Mucosa of stomach (tissue), 1 donor: ENCODE measurements around the gene C18orf54.

Experiments
- H3K27me3 ChIP-seq: one replicate; pipeline ENCODE4 v1.7.0; 2013; ENCODE audit warnings: mild to moderate bottlenecking, low read length; ENCODE audit not compliant: control insufficient read depth, insufficient read depth
- H3K36me3 ChIP-seq: one replicate; pipeline ENCODE4 v1.7.0; 2013; ENCODE audit warnings: low read length; ENCODE audit not compliant: control insufficient read depth, insufficient read depth
- H3K4me1 ChIP-seq: one replicate; pipeline ENCODE4 v1.7.0; 2013; ENCODE audit warnings: mild to moderate bottlenecking, low read length; ENCODE audit not compliant: control insufficient read depth, insufficient read depth
- H3K4me3 ChIP-seq: one replicate; pipeline ENCODE4 v1.7.0; 2013; ENCODE audit warnings: low read length
- H3K9ac ChIP-seq: one replicate; pipeline ENCODE4 v1.7.0; 2013; ENCODE audit warnings: mild to moderate bottlenecking, low read length, moderate library complexity
- H3K9me3 ChIP-seq: one replicate; pipeline ENCODE4 v1.7.0; 2013; ENCODE audit warnings: mild to moderate bottlenecking, low read length, moderate library complexity; ENCODE audit not compliant: control insufficient read depth
- donor health status: Pancreatic carcinoma.

The C18orf54 gene

DNA sequence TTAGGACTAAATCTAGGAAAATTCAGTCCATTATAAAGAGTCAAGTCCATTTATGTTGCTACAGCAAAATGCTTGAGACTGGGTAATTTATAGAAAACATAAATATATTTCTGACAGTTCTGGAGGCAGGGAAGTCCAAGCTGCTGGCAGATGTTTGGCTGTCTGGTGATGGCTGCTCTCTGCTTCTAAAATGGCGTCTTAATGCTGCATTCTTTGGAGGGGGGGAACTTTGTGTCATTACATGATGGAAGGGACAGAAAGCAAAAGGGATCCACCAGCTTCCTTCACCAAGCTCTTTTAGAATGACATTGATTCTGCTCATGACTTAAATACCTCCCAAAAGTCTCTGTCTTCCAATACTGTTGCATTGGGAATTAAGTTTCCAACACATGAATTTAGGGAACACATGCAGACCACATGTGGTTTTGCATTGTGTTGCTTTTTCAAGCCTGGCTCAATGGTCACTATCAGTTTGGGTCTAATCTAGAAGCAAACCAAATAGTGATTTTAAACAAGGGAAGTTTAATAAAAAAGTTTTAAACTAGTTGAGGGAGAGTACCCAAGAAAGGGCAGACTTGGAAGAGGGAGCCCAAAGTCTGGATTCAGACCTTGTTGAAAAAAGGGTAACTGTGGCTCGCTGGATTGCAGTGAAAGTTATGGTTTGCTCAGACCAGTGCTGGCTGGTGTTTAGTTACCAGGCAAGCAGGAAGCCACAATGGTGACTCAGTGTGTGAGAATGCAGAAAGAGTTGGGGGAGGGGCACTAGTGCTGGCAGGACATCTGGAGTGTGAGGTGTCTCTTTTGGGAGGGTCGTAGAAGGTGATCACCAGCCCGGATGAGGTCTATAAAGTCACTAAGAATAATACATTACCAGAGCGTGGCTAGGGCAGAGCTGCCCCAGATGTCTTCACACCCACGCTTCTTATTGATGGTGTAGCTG is 30.8 kb downstream of the C18orf54 start:
- Histone ChIP-seq H3K9me3 (no peaks in the 10 kb centered on the region), H3K4me1 (peaks cover 14% of the 10 kb centered on the region), H3K4me3 (no peak overlapping the region), H3K9ac (no peak overlapping the region), H3K27me3 (no peaks in the 10 kb centered on the region), H3K36me3 (no peaks in the 10 kb centered on the region)

DNA sequence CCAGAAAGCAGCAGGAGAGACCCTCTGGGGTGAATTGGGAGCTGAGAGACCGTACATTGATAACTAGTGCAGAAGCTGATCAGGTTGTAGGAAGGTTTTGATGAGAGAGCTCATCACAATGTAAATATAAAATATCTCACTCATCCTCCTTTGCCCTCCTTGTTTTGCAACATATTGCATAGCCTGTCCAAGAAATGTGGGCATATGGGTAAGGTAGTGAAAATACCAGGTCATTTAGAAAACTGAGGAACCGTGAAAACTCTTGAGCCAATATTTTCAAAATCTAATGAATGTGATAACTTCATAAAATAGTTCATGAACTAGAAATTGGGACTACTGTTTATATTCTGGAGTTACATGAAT is 31.4 kb downstream of the C18orf54 start:
- H3K9me3 ChIP-seq = no peaks in the 10 kb centered on the region
- H3K9ac ChIP-seq = no peak overlapping the region
- H3K4me3 ChIP-seq = no peak overlapping the region
- peaks cover 12% of the 10 kb centered on the region for H3K4me1 ChIP-seq
- H3K36me3 ChIP-seq = no peaks in the 10 kb centered on the region
- H3K27me3 ChIP-seq = no peaks in the 10 kb centered on the region

DNA sequence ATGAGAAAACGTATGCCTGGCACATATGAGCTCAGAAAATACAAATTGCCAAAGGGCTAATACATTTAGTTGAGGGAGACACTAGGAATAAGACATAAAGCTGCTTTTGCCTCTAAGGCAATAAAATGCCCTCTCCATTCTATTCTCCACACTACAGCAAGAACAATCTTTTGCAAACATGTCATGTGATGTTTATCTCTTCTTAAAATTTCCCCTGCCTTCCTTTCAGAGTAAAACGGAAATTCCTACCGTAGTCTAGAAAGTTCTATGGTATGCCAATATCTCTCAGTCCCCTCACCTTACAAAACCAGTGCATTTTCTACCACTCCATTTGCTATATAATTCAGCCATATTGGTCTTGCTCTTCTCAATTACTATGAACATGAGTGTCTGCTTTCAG is 33.1 kb downstream of the C18orf54 start:
- peaks cover 9% of the 10 kb centered on the region for H3K4me1 ChIP-seq
- H3K9ac ChIP-seq = no peak overlapping the region
- no peaks in the 10 kb centered on the region for H3K9me3 ChIP-seq
- H3K4me3 ChIP-seq = no peak overlapping the region
- no peaks in the 10 kb centered on the region for H3K36me3 ChIP-seq
- no peaks in the 10 kb centered on the region for H3K27me3 ChIP-seq

DNA sequence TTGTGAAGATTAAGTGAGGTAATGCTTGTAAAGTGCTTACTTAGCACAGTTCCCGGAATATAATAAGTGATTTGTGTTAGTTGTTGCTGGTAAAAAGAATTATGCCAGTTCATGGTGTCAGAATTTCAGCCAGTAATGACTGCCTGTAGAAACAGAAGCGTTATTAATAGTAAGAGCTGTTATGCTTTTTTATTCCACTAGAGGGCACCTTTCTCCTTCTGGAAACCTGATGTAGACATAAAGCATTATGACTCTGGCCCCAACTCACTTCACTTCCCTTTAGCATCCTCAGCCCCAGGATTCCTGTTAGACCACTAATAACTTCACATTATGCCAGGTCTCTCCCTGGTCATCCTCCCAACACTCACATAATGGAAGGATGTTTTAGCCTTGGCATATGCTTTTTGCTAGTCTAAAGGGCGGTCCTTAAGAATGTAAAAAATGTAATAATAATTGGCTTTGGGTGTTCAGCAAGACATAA is 34.9 kb downstream of the C18orf54 start:
- H3K27me3 ChIP-seq = no peaks in the 10 kb centered on the region
- peaks cover 9% of the 10 kb centered on the region for H3K4me1 ChIP-seq
- no peak overlapping the region for H3K4me3 ChIP-seq
- H3K9me3 ChIP-seq = no peaks in the 10 kb centered on the region
- H3K9ac ChIP-seq = no peak overlapping the region
- H3K36me3 ChIP-seq = no peaks in the 10 kb centered on the region

DNA sequence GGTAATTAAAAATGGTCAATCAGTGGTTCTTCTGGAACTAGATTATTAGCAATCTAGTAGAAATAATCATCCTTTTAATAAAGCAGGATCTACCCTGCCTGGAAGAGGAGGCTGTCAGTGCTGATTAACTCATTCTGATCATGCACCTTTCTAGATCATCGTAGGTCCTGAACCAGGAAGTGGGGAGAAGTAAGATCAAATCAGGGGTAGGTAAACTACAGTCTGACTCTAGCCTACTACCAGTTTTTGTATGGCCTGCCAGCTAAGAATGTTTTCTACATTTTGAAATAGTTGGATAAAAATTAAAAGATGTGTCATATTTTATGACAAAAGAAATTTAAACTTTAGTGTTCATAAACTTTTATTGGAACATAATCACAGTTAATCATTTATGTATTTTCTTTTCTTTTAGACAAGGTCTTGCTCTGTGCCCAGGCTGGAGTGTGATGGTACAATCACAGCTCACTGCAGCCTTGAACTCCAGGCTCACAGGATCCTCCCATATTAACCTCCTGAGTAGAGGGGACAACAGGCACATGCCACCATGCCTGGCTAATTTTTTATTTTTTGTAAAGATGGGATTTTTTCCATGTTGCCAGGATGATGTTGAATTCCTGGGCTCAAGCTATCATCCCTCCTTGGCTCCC is 36.1 kb downstream of the C18orf54 start:
- no peaks in the 10 kb centered on the region for H3K36me3 ChIP-seq

DNA sequence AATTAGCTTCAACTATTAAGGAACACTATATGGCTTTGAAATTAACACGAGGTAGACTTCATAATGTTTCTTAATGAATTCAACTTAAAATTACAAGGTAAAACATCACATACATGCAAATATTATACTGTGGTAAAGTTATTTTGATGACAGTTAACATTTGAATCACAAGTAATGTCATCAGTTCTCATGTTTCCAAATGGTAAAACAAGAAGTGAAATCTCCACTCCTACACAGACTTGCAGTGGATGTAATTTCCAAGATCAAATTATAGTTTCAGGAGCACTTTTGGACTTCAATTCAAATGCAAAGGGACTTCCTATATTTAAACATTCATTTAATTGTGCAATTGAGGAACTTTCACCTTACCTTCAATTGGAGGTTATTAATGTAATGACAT is 39.1 kb downstream of the C18orf54 start:
- H3K4me3 ChIP-seq = no peak overlapping the region
- no peaks in the 10 kb centered on the region for H3K9me3 ChIP-seq
- no peaks in the 10 kb centered on the region for H3K27me3 ChIP-seq
- no peaks in the 10 kb centered on the region for H3K4me1 ChIP-seq
- H3K9ac ChIP-seq = no peak overlapping the region
- no peaks in the 10 kb centered on the region for H3K36me3 ChIP-seq

More for the DNA sequence above, 36.1 kb downstream of the C18orf54 start:
- peaks cover 3% of the 10 kb centered on the region for H3K4me1 ChIP-seq
- H3K27me3 ChIP-seq = no peaks in the 10 kb centered on the region
- H3K4me3 ChIP-seq = no peak overlapping the region
- H3K9ac ChIP-seq = no peak overlapping the region
- H3K9me3 ChIP-seq = no peaks in the 10 kb centered on the region

DNA sequence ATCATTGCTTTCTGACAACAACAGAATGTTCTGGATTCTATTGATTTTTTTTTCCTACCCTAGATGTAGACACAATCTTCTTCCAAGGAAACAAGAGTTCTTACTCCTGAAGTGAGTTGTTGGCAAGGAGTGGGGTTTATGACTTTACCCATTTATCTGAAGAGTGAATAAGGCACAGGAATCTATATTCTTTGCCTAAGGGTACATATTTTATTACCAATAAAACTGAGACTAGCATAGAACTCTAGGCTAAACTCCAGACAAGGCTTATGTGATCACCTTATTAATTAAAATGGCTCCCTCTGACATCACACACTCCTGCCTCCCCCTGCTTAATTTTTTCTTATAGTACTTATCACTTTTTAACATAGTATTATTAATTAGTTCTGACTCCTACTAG is 47.6 kb downstream of the C18orf54 start:
- H3K36me3 ChIP-seq = no peaks in the 10 kb centered on the region
- no peaks in the 10 kb centered on the region for H3K9me3 ChIP-seq
- H3K4me1 ChIP-seq = no peaks in the 10 kb centered on the region
- H3K4me3 ChIP-seq = no peak overlapping the region
- no peak overlapping the region for H3K9ac ChIP-seq
- H3K27me3 ChIP-seq = no peaks in the 10 kb centered on the region

DNA sequence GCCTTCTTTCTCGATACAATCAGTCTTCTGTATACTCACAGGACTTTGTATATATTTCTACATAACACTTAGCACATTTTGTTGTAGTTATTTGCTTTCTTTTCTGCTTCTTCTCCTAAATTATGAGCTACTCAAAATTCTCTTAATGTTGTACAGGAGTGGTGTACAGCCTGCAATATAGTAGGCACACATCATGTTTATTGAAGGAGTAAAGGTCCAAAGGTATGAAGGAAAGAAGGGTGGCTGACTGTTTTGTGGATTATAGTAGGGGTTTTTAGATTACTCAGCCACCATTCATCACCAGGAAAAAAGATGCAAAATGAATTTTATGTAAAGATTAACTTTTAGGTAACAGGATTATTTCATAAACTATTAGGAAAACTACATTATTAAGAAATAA is 54.1 kb downstream of the C18orf54 start:
- H3K36me3 ChIP-seq = no peaks in the 10 kb centered on the region
- no peaks in the 10 kb centered on the region for H3K27me3 ChIP-seq
- H3K9ac ChIP-seq = no peak overlapping the region
- H3K4me1 ChIP-seq = no peaks in the 10 kb centered on the region
- H3K9me3 ChIP-seq = no peaks in the 10 kb centered on the region
- no peak overlapping the region for H3K4me3 ChIP-seq

DNA sequence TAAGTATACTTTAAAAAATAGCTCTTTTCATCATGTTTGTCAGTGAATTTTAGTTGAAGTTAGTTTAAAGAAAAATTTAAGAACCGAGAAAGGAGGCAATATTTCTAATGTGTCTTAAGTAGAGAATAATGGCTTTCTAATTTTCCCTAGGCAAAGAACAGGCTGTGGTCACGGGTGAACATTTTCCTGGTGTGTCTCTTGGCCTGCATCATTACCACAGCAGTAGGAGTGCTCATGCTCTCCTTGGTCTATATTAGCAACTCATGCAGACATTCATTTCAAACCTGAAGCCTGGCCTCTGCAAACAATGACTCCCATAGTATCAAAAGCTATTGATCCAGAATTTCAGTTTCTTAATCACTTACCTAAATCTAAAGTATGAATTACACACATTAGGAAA is 57.4 kb downstream of the C18orf54 start:
- Histone ChIP-seq H3K27me3 (no peaks in the 10 kb centered on the region), H3K4me3 (no peak overlapping the region), H3K9ac (no peak overlapping the region), H3K36me3 (no peaks in the 10 kb centered on the region), H3K4me1 (no peaks in the 10 kb centered on the region), H3K9me3 (no peaks in the 10 kb centered on the region)

DNA sequence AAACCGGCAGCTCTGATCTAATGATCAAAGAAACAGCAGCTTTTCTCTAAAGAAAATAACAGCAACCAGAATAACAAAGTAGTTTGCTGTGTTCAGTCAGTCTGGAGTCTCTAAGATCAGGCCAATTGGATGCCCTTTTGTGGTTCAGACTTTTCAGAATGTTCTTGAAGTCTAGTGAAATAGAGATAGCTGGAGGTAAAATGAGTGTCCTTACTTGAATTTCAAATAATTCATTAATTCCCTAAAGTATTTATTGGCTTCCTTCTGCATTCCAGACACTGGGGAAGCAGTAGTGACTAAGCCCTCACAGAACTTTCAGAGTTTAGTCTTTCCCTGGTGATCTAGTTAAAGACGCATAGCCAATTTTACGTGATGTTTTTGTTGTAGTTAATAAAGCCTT is 58.7 kb downstream of the C18orf54 start:
- Histone ChIP-seq H3K4me1 (no peaks in the 10 kb centered on the region), H3K4me3 (no peak overlapping the region), H3K36me3 (no peaks in the 10 kb centered on the region), H3K27me3 (no peaks in the 10 kb centered on the region), H3K9ac (no peak overlapping the region), H3K9me3 (no peaks in the 10 kb centered on the region)

DNA sequence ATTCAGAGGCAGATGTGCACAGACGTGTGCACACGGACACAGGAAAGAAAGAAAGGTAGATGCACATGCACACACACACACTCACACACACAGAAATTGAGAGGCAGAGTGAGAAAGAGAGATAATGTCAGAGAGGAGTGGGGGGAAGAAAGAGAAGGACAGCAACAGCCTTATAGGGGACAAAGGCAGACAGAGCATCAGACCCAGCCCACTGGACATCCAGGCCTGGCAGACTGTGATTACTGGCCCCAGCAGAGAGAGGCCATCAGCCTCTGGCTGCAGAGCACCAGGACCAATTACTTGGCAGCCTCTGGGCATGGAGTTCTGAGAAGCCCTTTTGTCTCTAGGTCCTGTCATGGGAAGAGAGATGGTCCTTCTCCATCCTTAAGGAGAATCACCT is 66.1 kb downstream of the C18orf54 start:
- Histone ChIP-seq H3K36me3 (no peaks in the 10 kb centered on the region), H3K9me3 (no peaks in the 10 kb centered on the region), H3K4me3 (no peak overlapping the region)

DNA sequence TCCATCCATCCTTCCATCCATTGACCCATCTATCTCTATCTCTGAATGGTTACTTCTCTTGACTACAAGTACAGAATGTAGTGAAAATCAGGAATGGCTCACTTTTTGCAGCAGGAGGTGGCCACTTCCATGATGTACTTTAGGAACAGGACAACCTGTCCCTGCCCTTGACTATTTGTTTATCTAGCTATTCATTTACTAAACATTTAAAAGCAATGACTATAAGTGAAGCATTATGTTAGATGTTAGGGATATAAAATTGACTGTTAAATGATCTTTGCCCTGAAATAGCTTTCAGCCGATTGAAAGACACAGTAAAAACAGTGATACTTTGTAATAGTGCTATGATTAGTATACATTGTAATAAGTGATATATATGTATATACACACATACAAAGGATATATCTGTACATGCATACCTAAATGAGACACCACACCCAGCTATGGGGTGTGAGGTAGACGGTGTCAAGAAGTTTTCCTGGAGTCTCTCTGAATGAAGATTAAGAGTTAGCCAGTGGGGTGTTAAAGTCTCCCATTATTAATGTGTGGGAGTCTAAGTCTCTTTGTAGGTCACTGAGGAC is 68.5 kb downstream of the C18orf54 start:
- Histone ChIP-seq H3K9me3 (no peaks in the 10 kb centered on the region), H3K4me3 (no peak overlapping the region), H3K27me3 (no peaks in the 10 kb centered on the region), H3K4me1 (no peaks in the 10 kb centered on the region), H3K9ac (no peak overlapping the region), H3K36me3 (no peaks in the 10 kb centered on the region)

More for the DNA sequence above, 66.1 kb downstream of the C18orf54 start:
- no peak overlapping the region for H3K9ac ChIP-seq
- H3K27me3 ChIP-seq = no peaks in the 10 kb centered on the region
- no peaks in the 10 kb centered on the region for H3K4me1 ChIP-seq
